T-helper 1 cell treated with Interleukin-12 subunit alpha and Interleukin-12 subunit beta and Interleukin-4 antibody, amounts not matched to agents 30 μg/mL and 1 μg/mL, for 36 hours (primary cell): ENCODE results near the gene DPM2.

Experiments used
- H3K27ac Mint-ChIP-seq: one replicate; pipeline ENCODE4 v1.8.0; 2021; ENCODE audit warnings: mild to moderate bottlenecking, mixed read lengths
- H3K27me3 Mint-ChIP-seq: one replicate; pipeline ENCODE4 v1.8.0; 2021; ENCODE audit warnings: low read depth, mixed read lengths
- H3K36me3 Mint-ChIP-seq: one replicate; pipeline ENCODE4 v1.8.0; 2021; ENCODE audit warnings: low read depth, mixed read lengths
- H3K4me1 Mint-ChIP-seq: one replicate; pipeline ENCODE4 v1.8.0; 2021; ENCODE audit warnings: low read depth, mixed read lengths
- H3K4me3 Mint-ChIP-seq: one replicate; pipeline ENCODE4 v1.8.0; 2021; ENCODE audit warnings: mild to moderate bottlenecking, moderate library complexity, mixed read lengths
- H3K9me3 Mint-ChIP-seq: one replicate; pipeline ENCODE4 v1.8.0; 2021; ENCODE audit warnings: mixed read lengths

The DPM2 gene

DNA sequence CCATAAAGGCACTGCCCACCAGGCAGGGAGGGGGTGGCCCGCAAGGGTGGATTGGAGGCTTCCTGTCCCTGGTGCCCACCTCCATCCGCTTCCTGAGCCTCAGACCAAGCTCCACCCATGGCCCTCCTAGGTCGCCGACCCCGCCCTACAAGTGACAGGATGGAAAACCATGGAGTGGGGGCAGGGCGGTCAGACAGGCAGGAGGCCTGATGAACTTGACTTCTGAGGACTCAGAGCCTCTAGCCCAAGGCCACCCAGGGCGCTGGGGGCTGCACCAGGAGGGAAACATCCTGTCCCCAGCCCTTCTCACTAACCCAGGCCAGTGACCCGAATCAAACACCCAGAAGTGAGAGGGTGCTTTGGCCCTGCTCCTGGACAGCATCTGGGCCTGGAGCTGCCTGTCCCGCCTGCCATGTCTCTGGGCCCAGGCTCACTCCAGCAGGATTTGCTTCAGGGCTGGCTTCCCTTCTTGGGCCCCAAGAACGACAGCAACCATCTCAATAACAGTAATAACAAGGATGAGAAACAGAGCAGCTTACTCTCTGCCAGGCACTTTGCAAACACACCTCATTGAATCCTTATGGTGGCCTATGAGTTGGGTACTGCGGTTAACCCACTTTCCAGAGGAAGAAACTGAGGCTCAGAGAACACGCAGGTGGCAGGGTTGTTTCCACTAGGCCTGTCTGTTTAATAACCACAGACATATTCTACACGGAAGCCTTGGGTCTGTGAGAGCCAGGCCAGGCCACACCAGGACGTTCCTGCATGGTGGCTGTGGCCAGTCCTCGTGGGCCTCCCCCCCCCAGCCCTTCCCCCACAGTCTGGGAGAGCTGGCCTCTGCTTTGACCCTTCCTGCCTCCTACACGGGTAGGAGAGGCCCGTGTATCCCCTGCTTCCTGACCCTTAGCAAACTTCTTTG is 33.8 kb downstream of the DPM2 start:
- Mint-ChIP-seq H3K4me1 (peaks cover 41% of the 10 kb centered on the region), H3K9me3 (no peaks in the 10 kb centered on the region), H3K36me3 (peaks cover 15% of the 10 kb centered on the region), H3K27me3 (no peaks in the 10 kb centered on the region), H3K27ac (peak overlapping the region; percentile 100), H3K4me3 (peak overlapping the region; percentile 99)

DNA sequence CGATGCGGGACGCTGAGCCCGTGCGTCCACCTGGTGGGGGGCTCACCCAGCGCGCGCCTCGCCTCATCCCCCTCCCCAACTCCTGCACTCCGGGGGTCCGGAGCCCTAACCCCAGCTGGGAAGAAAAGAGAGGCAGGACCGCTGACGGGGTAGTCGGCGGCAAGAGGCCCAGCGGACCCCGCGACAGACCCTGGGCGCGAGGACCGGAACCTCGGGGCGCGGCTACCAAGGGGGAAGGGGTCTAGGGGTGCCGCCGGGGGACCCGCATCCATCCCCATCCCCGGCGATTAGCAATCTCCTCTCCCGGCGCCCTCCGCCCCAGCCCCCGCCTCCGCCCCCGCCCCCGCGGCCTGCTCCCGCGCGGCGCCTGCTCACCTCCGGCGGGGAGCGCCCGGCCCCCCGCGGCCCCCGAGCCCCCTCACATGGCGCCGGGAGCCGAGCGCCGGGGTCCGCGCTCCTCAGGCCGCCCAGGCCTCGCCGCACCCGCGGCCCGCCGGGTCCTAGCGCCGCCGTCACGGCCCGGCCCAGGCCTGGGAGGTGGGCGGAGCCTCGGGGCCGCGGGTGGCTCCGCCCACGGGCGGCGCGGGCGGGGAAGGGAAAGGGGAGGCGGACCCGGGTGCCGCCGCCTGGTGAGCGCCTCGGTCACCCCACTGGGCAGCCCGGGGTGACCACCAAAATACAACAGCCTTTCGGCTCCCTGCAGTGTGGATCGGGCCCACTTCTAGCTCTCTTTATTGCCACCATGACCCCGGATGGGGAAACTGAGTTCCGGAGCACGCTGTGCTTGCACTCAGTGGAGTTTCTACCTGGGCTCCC is 38.3 kb downstream of the DPM2 start, which contains the start of gene ST6GALNAC6:
ST6GALNAC6 (minus strand) TSS at position 476 of the 816 bp plus-strand sequence. CDS start 1,622 bp downstream, outside the sequence.
- H3K4me1 Mint-ChIP-seq, result peaks cover 31% of the 10 kb centered on the region
- H3K4me3 Mint-ChIP-seq, result peak within 1 kb of the TSS; percentile 86
- no peaks in the 10 kb centered on the region for H3K27me3 Mint-ChIP-seq
- H3K36me3 Mint-ChIP-seq, result peaks cover 38% of the 10 kb centered on the region
- peak within 1 kb of the TSS; percentile 76 for H3K27ac Mint-ChIP-seq
- H3K9me3 Mint-ChIP-seq, result peaks cover 8% of the 10 kb centered on the region

DNA sequence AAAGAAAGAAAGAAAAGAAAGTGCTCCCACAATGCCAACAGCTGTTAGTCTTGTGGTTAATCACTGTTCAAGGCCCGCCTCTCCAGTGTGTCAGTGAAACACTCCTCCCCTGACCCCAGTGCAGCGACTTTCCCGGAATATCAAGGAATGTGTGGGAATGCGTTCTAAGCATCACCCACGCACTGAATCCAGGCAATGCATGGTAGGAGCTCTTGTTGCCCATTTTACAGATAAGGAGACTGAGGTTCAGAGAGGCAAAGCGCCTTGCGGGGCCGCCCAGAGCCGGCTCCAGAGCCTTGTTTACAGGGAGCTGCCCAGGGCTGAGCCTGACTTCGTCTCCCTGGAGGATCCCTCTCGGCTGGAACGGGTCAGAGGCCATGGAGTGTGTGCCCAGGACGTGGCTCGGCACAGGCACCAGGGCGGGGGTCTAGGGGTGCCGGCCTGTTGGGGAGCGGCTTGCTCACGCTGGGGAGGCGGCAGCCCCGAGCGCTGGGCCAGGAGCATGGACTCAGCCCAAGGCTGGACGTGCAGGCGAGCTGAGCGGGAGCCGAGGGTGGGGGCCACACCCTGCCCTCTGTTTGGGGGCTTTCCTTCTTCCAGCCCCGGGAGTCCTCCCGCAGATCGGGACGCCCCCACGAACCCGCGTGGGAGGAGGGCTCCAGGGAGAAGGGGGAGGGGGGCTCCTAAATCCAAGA is 39.1 kb downstream of the DPM2 start:
- Mint-ChIP-seq H3K36me3 (peaks cover 41% of the 10 kb centered on the region), H3K27ac (peak overlapping the region; percentile 76), H3K9me3 (peaks cover 13% of the 10 kb centered on the region), H3K4me3 (peak overlapping the region; percentile 86), H3K4me1 (peaks cover 28% of the 10 kb centered on the region), H3K27me3 (no peaks in the 10 kb centered on the region)

DNA sequence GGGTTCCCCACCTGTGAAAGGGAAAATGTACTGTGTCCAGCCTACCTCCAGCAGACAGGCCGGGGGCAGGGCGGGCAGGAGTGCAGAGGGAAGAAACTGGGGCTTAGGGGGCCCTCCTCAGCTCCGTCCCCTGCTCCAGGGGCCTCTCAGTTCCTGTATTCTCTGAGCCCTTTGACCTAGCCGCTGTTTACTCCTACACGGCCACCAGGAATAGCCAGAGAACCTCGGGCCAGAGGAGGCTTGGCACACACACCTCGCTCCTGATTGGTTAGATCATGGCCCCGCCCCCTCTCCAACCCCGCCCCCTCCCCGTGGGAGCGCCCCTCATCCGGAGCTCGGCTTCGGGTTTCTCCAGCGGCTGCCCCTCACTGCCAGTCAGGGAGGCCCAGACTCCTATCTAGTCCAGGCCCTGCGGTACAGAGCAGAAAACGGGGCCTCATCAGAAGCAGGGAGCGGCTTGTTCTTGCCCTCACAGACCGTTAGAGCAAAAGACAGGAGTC is 40.4 kb downstream of the DPM2 start:
- no peak overlapping the region for H3K4me3 Mint-ChIP-seq
- H3K4me1 Mint-ChIP-seq, result peaks cover 29% of the 10 kb centered on the region
- H3K36me3 Mint-ChIP-seq, result peaks cover 53% of the 10 kb centered on the region
- H3K27ac Mint-ChIP-seq, result no peak overlapping the region
- H3K27me3 Mint-ChIP-seq, result no peaks in the 10 kb centered on the region
- peaks cover 18% of the 10 kb centered on the region for H3K9me3 Mint-ChIP-seq

DNA sequence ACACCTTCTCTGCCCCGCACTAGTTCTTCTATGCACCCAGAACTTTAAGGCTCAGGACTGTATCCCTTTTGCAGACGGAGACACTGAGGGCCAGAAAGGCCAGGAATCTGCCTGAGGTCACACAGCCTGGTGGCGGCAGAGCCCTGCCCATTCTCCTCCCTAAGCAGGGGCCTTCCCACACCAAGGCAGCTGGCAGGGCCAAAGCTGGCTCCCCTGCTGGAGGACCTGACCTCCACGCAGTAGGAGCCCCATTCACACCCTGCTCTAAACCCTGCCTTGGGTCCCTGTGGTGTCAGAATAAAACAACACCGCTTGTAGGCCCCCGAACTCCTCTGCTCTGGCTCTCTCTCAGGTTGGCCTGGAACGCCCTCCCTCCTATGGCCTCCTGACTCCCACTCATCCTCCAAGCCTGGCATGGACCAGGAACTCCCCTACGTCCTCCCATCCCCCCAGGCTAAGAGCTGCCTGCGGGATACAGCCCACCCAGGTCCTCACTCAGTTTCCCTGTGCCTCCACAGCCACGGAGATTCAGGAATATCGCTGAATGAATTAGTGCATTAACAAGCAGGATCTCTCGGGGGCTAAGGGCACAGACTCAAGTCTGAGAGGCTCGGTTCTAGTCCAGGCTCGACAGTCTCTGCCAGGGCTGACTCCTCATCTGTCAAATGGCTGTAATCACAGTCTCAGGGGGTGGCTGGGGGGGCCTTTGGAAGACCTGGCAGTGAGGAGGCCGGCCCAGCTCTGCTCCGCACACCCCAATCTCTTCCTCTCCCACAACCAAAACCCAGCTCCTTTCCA is 41.1 kb downstream of the DPM2 start:
- H3K27me3 Mint-ChIP-seq, result no peaks in the 10 kb centered on the region
- no peak overlapping the region for H3K4me3 Mint-ChIP-seq
- peaks cover 29% of the 10 kb centered on the region for H3K4me1 Mint-ChIP-seq
- no peak overlapping the region for H3K27ac Mint-ChIP-seq
- peaks cover 18% of the 10 kb centered on the region for H3K9me3 Mint-ChIP-seq
- peaks cover 54% of the 10 kb centered on the region for H3K36me3 Mint-ChIP-seq

DNA sequence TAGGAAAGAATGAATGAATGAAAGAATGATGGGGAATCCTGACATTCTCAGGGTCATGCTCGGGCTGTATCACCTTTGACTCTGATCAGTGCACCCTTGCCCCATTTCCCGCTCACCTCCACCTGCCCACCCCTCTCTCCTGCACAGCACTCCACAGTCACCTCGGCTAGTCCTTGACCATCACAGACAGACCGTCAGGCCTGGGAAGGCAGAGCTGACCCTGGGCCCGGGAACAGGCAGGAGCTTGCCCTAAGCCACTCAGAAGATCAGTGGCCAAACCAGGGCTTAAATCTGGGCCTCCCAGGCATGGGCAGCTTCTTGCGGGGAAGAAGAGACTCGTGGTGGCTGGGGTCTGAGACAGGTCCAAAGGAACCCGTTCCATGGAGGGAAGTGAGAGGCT is 41.8 kb downstream of the DPM2 start:
- peaks cover 18% of the 10 kb centered on the region for H3K9me3 Mint-ChIP-seq
- H3K4me3 Mint-ChIP-seq, result no peak overlapping the region
- H3K36me3 Mint-ChIP-seq, result peaks cover 57% of the 10 kb centered on the region
- H3K27me3 Mint-ChIP-seq, result no peaks in the 10 kb centered on the region
- H3K4me1 Mint-ChIP-seq, result peaks cover 26% of the 10 kb centered on the region
- no peak overlapping the region for H3K27ac Mint-ChIP-seq

DNA sequence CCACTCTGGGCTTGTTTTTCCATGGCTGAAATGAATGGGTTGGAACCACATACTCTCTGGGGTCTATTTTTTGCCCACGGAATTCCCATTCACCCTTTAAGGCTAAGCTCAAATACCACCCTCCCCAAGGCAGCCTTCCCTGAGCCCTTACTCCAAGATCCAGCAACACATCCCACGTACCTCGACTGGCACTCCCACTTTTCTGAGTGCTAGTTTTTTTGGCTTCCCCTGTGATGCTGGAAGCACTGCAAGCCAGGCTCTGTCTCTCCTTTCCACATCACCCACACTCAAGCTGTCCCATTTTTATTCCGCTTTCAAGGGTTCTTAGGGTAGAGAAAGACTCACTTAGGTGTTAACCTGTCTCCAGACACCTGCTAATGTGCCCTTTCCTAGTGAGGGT is 44.3 kb downstream of the DPM2 start:
- no peaks in the 10 kb centered on the region for H3K27me3 Mint-ChIP-seq
- peaks cover 64% of the 10 kb centered on the region for H3K36me3 Mint-ChIP-seq
- H3K9me3 Mint-ChIP-seq, result peaks cover 18% of the 10 kb centered on the region
- H3K27ac Mint-ChIP-seq, result no peak overlapping the region
- H3K4me1 Mint-ChIP-seq, result peaks cover 24% of the 10 kb centered on the region
- H3K4me3 Mint-ChIP-seq, result no peak overlapping the region

DNA sequence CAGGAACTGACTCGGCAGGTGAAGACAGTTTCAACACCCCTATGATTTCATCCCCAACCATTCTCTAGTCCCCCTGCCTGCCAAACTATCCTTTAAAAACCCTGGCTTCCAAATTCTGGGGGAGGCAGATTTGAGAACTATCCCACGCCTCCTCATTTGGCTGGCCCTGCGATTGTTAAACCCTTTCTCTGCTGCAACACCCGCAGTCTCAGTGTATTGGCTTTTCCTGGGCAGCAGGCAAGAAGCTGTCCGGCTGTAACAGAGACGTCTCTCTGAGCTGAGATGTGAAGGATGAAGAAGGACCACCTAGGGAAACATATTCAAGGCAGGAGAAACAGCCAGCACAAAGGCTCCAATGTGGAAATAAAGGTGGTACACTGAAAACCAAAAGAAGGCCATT is 44.8 kb downstream of the DPM2 start:
- Mint-ChIP-seq H3K4me1 (peaks cover 24% of the 10 kb centered on the region), H3K27ac (no peak overlapping the region), H3K4me3 (no peak overlapping the region), H3K9me3 (peaks cover 18% of the 10 kb centered on the region), H3K36me3 (peaks cover 64% of the 10 kb centered on the region), H3K27me3 (no peaks in the 10 kb centered on the region)

DNA sequence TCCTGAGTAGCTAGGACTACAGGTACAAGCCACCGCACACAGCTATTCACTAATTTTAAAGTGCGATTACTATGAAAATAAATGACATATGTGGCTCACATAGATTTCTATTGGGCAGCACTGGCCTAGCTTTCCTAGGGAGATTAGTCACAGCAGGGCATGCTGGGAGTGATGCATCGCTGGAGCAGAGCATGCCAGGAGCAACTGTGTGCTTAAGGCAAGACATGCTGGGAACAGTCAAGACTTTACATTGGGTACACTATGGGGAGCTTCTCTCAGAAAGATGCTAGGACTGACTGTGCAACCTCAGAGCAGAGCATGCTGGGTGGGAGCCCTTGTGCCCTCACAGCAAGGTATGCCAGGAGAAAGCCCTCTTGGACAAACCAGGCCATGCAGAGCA is 47.6 kb downstream of the DPM2 start:
- Mint-ChIP-seq H3K9me3 (peaks cover 13% of the 10 kb centered on the region), H3K27ac (no peak overlapping the region), H3K4me3 (no peak overlapping the region), H3K27me3 (no peaks in the 10 kb centered on the region), H3K36me3 (peaks cover 58% of the 10 kb centered on the region), H3K4me1 (peaks cover 20% of the 10 kb centered on the region)

DNA sequence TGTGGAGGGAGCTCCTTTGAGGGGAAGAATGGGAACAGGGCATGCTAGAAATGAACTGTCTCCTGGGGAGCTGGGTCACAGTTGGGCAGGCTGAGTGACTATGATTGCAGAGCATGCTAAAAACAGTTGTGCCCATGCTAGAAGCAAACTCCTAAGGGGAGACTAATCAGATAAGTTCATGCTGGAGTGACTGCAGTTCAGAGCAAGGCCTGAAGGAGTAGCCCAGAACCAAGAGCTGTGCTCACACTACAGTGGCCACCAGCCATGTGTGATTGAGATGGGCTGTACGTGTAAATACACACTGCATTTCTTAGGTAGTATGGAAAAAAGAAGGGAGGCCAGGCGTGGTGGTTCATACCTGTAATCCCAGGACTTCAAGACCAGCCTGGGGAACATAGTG is 49.9 kb downstream of the DPM2 start:
- no peaks in the 10 kb centered on the region for H3K27me3 Mint-ChIP-seq
- peaks cover 47% of the 10 kb centered on the region for H3K36me3 Mint-ChIP-seq
- H3K9me3 Mint-ChIP-seq, result no peaks in the 10 kb centered on the region
- H3K4me3 Mint-ChIP-seq, result no peak overlapping the region
- H3K4me1 Mint-ChIP-seq, result peaks cover 18% of the 10 kb centered on the region
- no peak overlapping the region for H3K27ac Mint-ChIP-seq

DNA sequence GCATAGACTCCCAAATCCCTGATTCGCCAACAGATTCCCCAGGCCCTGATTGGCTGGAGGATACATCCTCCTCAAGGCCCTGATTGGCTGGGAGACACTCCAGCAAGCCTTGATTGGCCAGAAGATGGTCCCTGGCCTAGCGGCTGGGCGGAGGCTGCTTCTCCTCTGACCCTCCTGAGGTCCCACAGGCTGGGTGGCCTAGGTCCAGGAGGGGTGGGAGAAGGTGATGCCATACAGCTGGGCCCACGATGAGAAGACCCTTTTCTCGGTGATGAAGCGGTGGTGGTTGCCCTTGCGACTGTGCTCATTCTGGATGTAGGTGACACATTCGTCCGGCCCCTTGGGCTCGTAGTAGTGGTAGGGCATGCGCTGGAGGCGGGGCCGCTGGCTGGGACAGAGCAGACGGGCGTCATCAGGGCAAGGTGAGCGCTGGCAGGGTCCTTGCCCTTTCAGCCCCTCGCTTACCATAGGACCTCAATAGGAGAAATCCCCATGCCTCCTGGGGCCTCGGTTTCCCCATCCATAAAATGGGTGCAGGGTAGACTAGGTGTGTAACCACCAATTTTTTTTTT is 51.2 kb downstream of the DPM2 start:
- H3K4me3 Mint-ChIP-seq, result no peak overlapping the region
- H3K36me3 Mint-ChIP-seq, result peaks cover 41% of the 10 kb centered on the region
- H3K27me3 Mint-ChIP-seq, result no peaks in the 10 kb centered on the region
- H3K9me3 Mint-ChIP-seq, result no peaks in the 10 kb centered on the region
- H3K27ac Mint-ChIP-seq, result no peak overlapping the region
- H3K4me1 Mint-ChIP-seq, result peaks cover 16% of the 10 kb centered on the region

DNA sequence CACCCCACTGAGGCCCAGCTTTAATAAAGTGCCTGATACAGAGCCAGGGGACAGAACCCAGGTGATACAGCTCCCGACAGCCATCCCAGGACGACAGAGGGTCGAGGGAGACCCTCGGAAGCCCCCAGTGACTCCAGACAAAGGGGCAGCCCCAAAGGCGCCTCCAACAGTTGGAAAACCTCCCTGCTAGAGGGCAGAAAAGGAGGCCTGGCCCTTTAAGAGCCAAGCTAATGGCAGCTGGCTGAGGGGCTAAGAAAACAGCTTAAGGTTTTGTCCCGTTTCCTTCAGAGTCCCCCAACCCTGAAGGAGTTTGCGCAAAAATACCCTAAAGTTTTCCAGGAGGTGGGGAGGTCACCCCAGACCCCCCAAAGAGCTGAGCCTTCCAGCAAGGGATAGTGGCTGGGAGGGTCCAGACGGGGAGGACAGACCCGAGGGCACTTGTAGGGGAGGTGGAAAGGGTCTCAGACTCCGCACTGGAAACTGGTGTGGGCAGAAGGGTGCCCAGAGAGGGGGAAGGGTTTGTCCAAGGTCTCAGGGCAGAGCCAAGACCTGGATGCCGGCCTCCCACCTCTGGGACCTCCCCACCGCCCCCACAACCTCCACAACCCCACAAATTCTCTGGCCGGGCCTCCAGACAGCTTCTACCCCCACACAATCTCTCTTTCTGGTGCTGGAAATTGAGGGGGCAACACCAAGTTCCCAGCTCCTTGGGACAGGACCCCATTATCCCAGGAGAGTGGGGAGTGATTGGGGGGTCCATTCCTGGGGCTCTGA is 52.0 kb downstream of the DPM2 start:
- Mint-ChIP-seq H3K27ac (no peak overlapping the region), H3K4me1 (peaks cover 16% of the 10 kb centered on the region), H3K27me3 (no peaks in the 10 kb centered on the region), H3K4me3 (no peak overlapping the region), H3K36me3 (peaks cover 37% of the 10 kb centered on the region), H3K9me3 (no peaks in the 10 kb centered on the region)
